K562 (cell line): ENCODE data around the gene TMEM187. TPM values are rescaled to one million over a fixed set of nuclear protein-coding genes. Genes with fewer than 3 reads are reported as not detected.

Experiments
- BMI1 ChIP-seq: fragments of 150-350 bp; IDR thresholded peaks from 2 replicates; pipeline ENCODE4 v1.6.1; 2014; ENCODE audit warnings: low read length
- C11orf30 ChIP-seq: fragments of 450-650 bp; IDR thresholded peaks from 2 replicates; pipeline ENCODE4 v1.6.1; 2016; ENCODE audit warnings: low read depth, mild to moderate bottlenecking
- CCAR2 ChIP-seq: fragments of 200-400 bp; formaldehyde crosslinking; IDR thresholded peaks from 2 replicates; pipeline ENCODE4 v1.6.1; 2017; ENCODE audit warnings: mild to moderate bottlenecking, low read depth, low read length
- CTCF ChIP-seq, 3 experiments: IDR thresholded peaks in 2 of 3; conservative IDR thresholded peaks in 1 of 3; 2 replicates each; pipeline ENCODE4 v1.5.1; 2011 to 2012; ENCODE audit warnings: low read length in 3 of 3, mild to moderate bottlenecking in 3 of 3, control low read depth in 2 of 3, improper control_type of control experiment in 1 of 3, inconsistent platforms in 1 of 3, low read depth in 1 of 3, mixed read lengths in 1 of 3, moderate library complexity in 1 of 3; ENCODE audit not compliant: insufficient read depth in 2 of 3
- FUS ChIP-seq: fragments of 200-400 bp; formaldehyde crosslinking; optimal IDR thresholded peaks from 2 replicates; pipeline ENCODE3; 2017; ENCODE audit warnings: low read depth, low read length
- JUN ChIP-seq, 2 experiments: sonication (generic) in 1 of 2; formaldehyde crosslinking in 1 of 2; IDR thresholded peaks; 2 replicates each; pipeline versions ENCODE4 v1.6.1 to v1.8.0; 2012 to 2022; ENCODE audit warnings: borderline replicate concordance in 2 of 2, mild to moderate bottlenecking in 2 of 2, improper control_type of control experiment in 1 of 2, low read depth in 1 of 2, low read length in 1 of 2, missing genetic modification reagents in 1 of 2
- MGA ChIP-seq: fragments of 450-650 bp; IDR thresholded peaks from 2 replicates; pipeline ENCODE4 v1.6.1; 2016; ENCODE audit warnings: mild to moderate bottlenecking, moderate library complexity
- NCOA1 ChIP-seq: fragments of 450-650 bp; IDR thresholded peaks from 2 replicates; pipeline ENCODE4 v1.6.1; 2016; ENCODE audit warnings: low read depth
- NCOA2 ChIP-seq, 2 experiments: fragments of 450-650 bp; IDR thresholded peaks; 2 replicates each; pipeline ENCODE4 v1.6.1; 2018; ENCODE audit warnings: mild to moderate bottlenecking in 2 of 2, moderate library complexity in 1 of 2; ENCODE audit not compliant: partially characterized antibody in 2 of 2
- NCOA6 ChIP-seq: fragments of 450-650 bp; IDR thresholded peaks from 2 replicates; pipeline ENCODE4 v1.6.1; 2017; ENCODE audit warnings: mild to moderate bottlenecking
- SRSF1 ChIP-seq: fragments of 200-400 bp; formaldehyde crosslinking; IDR thresholded peaks from 2 replicates; pipeline ENCODE4 v1.6.1; 2017; ENCODE audit warnings: mild to moderate bottlenecking, low read depth, low read length, moderate library complexity
- polyA plus RNA-seq, 8 experiments: library from polyadenylated mRNA; depleted of rRNA in 4 of 8; stranded (reverse) in 5 of 8; unstranded in 3 of 8; fragments of >200 nt; fragmentation: Nextera tagmentation in 2 of 8; fragmentation: Illumina TruSeq in 1 of 8; extraction: Ambion mirVana in 2 of 8; extraction: Trizol in 1 of 8; gene quantifications; 2 replicates each; pipeline versions ENCODE4 v1.2.1 to v1.2.3, GENCODE V29; 2011 to 2014; ENCODE audit warnings: inconsistent platforms in 1 of 8, missing spikeins in 1 of 8
- total RNA-seq, 7 experiments: library from RNA; depleted of rRNA in 6 of 7; stranded (reverse); fragments of >200 nt in 6 of 7; fragmentation: Illumina TruSeq in 2 of 7; extraction: Trizol in 2 of 7; gene quantifications; 2 replicates each; pipeline versions ENCODE4 v1.2.1 to v1.2.3, GENCODE V29; 2011 to 2021; ENCODE audit warnings: low replicate concordance in 1 of 7

Gene TMEM187
- total and polyA plus RNA-seq, 9 of the 15 experiments (the other 6 are each of a cell fraction or from before 2014, with no cell fraction given): 0.13 to 6.4 (median 1.6) TPM

GRCh38 chrX:153971450-153972367 is 845 bp upstream of the TMEM187 start, which contains the start of gene HCFC1 (continued):
- TF ChIP-seq MGA (no peak; the same call in 1 of the 2 replicates), CCAR2 (no peak), FUS (no peak), CTCF (IDR thresholded peaks at IDR 0.05 in 2 of 3, conservative IDR thresholded peaks at IDR 0.05 in 1 of 3; ENCODE audit: insufficient read depth in 2 of 3, low read depth in 1 of 3, low read length in 3 of 3) (no peak), JUN (IDR thresholded peaks at IDR 0.05; ENCODE audit: borderline replicate concordance, low read depth, low read length) (peak; percentile 85), JUN (CRISPR knock-in tag; IDR thresholded peaks at IDR 0.05; ENCODE audit: borderline replicate concordance) (peak; percentile 11; the same call in 1 of the 2 replicates), NCOA2 (IDR thresholded peaks at IDR 0.05; ENCODE audit: partially characterized antibody in 2 of 2) (no peak), SRSF1 (no peak), C11orf30 (no peak), NCOA6 (no peak), BMI1 (no peak), NCOA1 (no peak)
